ENCODE measurements around the gene KIFC3. TPM values are rescaled to one million over a fixed set of nuclear protein-coding genes. Genes with fewer than 3 reads are reported as not detected.
A peak's percentile ranks its signal among the peaks of the same experiment; 100 is the strongest.

Gene KIFC3
- total and polyA plus RNA-seq, 2 of the 13 experiments (the other 11 are each of a cell fraction or from before 2014, with no cell fraction given): 42.1 to 45.3 TPM

DNA sequence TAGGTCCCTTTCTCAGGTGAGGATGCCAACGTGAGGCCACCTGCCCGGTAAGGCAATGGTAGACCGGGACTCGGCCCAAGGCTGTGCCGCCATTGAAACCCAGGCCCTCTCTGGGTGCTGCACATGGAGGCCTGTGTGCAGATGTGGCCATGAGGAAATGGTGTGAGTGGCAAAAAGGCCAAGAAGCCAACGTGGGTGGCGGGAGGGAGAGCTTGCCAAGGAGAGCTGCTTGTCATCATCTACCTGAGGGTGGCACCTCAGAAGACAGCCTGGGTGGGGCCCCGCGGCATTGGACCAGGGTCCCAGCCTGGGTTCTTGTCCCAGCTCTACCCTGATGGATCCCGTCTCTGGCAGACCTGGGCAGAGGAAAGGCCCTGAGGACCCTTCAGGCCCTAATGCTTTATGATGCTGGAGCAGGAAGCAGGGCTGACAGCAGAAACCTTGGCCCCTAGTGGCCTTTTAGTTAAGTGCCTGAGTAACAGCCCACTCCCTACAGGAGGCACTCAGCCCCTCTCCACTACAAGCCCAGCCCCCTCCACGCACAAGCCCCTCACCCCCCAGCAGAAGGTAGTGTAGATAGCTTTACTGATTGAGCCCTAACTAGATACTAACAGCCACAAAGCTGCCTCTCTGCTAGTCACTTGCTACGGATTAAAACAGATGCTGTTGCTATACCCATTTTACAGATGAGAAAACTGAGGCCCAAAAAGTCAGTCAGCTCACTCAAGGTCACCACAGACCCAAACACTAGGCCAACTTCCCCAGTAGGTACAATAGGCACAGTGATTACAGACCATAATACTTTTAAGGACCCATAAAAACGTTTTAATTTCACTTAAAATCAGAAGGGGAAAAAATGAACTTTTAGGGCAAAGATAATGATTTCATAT is 26.2 kb upstream of the KIFC3 start (continued):
- TF ChIP-seq ARNTL (CRISPR knock-in tag; IDR thresholded peaks at IDR 0.05): no peak
- TF ChIP-seq GTF3A (CRISPR knock-in tag; conservative IDR thresholded peaks at IDR 0.05): no peak
- TF ChIP-seq ZSCAN21 (CRISPR knock-in tag; IDR thresholded peaks at IDR 0.05; ENCODE audit: borderline replicate concordance): no peak
- no peak for TF ChIP-seq RBAK (CRISPR knock-in tag; IDR thresholded peaks at IDR 0.05)
- TF ChIP-seq, protein P1, sequence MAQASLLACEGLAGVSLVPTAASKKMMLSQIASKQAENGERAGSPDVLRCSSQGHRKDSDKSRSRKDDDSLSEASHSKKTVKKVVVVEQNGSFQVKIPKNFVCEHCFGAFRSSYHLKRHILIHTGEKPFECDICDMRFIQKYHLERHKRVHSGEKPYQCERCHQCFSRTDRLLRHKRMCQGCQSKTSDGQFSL (CRISPR knock-in tag; IDR thresholded peaks at IDR 0.05): no peak
- TF ChIP-seq, protein P2, sequence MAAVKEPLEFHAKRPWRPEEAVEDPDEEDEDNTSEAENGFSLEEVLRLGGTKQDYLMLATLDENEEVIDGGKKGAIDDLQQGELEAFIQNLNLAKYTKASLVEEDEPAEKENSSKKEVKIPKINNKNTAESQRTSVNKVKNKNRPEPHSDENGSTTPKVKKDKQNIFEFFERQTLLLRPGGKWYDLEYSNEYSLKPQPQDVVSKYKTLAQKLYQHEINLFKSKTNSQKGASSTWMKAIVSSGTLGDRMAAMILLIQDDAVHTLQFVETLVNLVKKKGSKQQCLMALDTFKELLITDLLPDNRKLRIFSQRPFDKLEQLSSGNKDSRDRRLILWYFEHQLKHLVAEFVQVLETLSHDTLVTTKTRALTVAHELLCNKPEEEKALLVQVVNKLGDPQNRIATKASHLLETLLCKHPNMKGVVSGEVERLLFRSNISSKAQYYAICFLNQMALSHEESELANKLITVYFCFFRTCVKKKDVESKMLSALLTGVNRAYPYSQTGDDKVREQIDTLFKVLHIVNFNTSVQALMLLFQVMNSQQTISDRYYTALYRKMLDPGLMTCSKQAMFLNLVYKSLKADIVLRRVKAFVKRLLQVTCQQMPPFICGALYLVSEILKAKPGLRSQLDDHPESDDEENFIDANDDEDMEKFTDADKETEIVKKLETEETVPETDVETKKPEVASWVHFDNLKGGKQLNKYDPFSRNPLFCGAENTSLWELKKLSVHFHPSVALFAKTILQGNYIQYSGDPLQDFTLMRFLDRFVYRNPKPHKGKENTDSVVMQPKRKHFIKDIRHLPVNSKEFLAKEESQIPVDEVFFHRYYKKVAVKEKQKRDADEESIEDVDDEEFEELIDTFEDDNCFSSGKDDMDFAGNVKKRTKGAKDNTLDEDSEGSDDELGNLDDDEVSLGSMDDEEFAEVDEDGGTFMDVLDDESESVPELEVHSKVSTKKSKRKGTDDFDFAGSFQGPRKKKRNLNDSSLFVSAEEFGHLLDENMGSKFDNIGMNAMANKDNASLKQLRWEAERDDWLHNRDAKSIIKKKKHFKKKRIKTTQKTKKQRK (IDR thresholded peaks at IDR 0.05; ENCODE audit: low read length): no peak
- TF ChIP-seq MYC (CRISPR knock-in tag; IDR thresholded peaks at IDR 0.05; ENCODE audit: borderline replicate concordance): 0 out of 2 replicates have a peak, but pooled peaks have one; percentile 20
- no peak for TF ChIP-seq NR2F1 (CRISPR knock-in tag; IDR thresholded peaks at IDR 0.05)
- no peak for TF ChIP-seq ZNF772 (CRISPR knock-in tag; IDR thresholded peaks at IDR 0.05)
- TF ChIP-seq AGO2 (optimal IDR thresholded peaks at IDR 0.05; ENCODE audit: low read depth, low read length): no peak
- TF ChIP-seq, protein P3, sequence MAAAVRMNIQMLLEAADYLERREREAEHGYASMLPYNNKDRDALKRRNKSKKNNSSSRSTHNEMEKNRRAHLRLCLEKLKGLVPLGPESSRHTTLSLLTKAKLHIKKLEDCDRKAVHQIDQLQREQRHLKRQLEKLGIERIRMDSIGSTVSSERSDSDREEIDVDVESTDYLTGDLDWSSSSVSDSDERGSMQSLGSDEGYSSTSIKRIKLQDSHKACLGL (CRISPR knock-in tag; IDR thresholded peaks at IDR 0.05): peak; percentile 68; the same call in 1 of the 2 replicates
- TF ChIP-seq HMG20B (CRISPR knock-in tag; conservative IDR thresholded peaks at IDR 0.05): no peak
- TF ChIP-seq, protein P4, sequence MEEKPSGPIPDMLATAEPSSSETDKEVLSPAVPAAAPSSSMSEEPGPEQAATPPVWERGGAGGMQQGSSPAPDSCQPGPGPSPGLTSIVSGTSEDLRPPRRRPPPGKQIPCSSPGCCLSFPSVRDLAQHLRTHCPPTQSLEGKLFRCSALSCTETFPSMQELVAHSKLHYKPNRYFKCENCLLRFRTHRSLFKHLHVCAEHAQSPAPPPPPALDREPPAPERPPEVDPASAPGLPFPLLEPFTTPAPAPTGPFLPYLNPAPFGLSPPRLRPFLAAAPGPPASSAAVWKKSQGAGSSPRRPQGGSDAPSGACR (CRISPR knock-in tag; IDR thresholded peaks at IDR 0.05): no peak
- TF ChIP-seq REL (CRISPR knock-in tag; conservative IDR thresholded peaks at IDR 0.05): no peak
- TF ChIP-seq ZNF768 (CRISPR knock-in tag; IDR thresholded peaks at IDR 0.05): peak; percentile 99
- TF ChIP-seq RELA (CRISPR knock-in tag; IDR thresholded peaks at IDR 0.05): no peak
- no peak for TF ChIP-seq HNRNPK (IDR thresholded peaks at IDR 0.05; ENCODE audit: low read depth, low read length, poor library complexity, severe bottlenecking)
- TF ChIP-seq IRX3 (CRISPR knock-in tag; IDR thresholded peaks at IDR 0.05; ENCODE audit: borderline replicate concordance, low read depth): no peak
- TF ChIP-seq, protein P5, sequence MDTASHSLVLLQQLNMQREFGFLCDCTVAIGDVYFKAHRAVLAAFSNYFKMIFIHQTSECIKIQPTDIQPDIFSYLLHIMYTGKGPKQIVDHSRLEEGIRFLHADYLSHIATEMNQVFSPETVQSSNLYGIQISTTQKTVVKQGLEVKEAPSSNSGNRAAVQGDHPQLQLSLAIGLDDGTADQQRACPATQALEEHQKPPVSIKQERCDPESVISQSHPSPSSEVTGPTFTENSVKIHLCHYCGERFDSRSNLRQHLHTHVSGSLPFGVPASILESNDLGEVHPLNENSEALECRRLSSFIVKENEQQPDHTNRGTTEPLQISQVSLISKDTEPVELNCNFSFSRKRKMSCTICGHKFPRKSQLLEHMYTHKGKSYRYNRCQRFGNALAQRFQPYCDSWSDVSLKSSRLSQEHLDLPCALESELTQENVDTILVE (CRISPR knock-in tag; IDR thresholded peaks at IDR 0.05): no peak
- TF ChIP-seq MLLT10 (CRISPR knock-in tag; IDR thresholded peaks at IDR 0.05): no peak
- TF ChIP-seq, protein P6, sequence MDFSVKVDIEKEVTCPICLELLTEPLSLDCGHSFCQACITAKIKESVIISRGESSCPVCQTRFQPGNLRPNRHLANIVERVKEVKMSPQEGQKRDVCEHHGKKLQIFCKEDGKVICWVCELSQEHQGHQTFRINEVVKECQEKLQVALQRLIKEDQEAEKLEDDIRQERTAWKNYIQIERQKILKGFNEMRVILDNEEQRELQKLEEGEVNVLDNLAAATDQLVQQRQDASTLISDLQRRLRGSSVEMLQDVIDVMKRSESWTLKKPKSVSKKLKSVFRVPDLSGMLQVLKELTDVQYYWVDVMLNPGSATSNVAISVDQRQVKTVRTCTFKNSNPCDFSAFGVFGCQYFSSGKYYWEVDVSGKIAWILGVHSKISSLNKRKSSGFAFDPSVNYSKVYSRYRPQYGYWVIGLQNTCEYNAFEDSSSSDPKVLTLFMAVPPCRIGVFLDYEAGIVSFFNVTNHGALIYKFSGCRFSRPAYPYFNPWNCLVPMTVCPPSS (IDR thresholded peaks at IDR 0.05): no peak
- TF ChIP-seq ZNF709 (CRISPR knock-in tag; IDR thresholded peaks at IDR 0.05): no peak
- no peak for TF ChIP-seq MED13 (CRISPR knock-in tag; IDR thresholded peaks at IDR 0.05)

Measured in HepG2 (cell line).